ENCODE results near the gene POU6F1. TPM values are rescaled to one million over a fixed set of nuclear protein-coding genes. Genes with fewer than 3 reads are reported as not detected.
"Not testable (repeated sequence)": the region's sequence is repeated elsewhere in the genome, so short reads cannot be mapped to it uniquely, and the experiment has no call there.

The POU6F1 gene
- total RNA-seq, 1 experiment from 2014 or later = 1.0 TPM

DNA sequence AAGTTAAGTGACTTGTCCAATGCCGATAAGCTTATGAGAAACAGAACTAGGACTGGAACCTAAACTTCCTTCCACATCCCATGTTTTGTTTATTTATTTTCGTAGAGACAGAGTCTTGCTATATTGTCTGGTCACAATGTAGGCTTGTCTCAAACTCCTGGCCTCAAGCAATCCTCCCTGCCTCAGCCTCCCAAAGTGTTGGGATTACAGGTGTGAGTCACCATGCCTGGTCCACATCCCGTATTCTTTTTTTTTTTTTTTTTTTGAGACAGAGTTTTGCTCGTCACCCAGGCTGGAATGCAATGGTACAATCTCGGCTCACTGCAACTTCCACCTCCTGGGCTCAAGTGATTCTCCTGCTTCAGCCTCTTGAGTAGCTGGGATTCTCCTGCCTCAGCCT is 9.2 kb upstream of the POU6F1 start:
- DNase-seq (ENCODE audit: low spot score) = not testable (repeated sequence)

DNA sequence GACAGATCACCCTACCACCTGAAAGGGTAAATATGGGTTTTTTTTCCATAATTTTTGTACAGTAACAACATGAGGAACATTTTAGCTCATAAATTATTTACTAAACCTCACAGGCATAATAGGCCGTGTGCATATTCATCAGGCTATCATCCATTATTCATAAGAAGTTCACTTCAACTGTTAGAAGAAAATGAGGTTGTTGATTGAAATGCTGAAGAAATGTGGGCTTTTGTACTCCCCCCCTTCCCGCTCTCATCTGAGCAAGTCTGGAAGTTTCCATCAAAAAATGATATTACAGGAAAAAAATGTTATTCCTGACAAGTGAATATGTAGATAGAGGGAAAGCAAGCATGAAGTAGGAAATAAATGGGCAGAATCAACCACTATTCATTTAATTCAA is 7.9 kb upstream of the POU6F1 start:
- DNase-seq (ENCODE audit: low spot score) = no peak

DNA sequence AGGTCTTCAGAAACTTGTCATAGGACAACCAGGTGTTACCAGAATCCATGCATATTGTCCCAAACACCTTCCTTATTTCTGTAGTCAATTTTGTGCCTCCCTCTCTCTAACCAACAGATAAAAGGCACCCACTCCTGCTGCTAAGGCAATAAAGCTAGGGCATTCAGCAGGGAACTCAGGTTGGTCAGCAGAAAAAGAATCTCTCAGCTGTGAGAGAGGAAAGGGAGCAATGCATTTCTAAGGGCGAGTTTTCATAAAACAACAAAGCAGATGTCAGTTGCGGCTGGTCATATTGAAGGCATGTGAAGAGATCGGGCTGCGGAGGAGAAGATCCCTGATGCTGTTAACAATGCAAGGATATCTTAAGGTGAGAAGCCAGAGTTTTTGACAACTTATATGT is 7.4 kb upstream of the POU6F1 start:
- DNase-seq (ENCODE audit: low spot score) = no peak

DNA sequence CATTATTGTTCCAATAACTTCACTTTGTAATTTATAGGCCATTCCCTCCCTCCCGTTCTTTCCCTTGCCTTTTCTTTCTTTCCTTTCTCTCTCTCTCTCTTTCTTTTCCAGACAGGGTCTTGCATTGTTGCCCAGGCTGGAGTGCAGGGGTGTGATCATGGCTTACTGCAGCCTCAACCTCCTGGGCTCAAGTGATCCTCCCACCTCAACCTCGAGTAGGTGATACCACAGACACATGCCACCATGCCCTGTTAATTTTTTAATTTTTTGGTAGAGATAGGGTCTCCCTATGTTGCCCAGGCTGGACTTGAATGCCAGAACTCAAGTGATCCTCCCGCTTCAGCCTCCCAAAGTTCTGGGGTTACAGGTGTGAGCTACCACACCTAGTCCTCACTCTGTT is 6.8 kb upstream of the POU6F1 start:
- no peak for DNase-seq (ENCODE audit: low spot score)

DNA sequence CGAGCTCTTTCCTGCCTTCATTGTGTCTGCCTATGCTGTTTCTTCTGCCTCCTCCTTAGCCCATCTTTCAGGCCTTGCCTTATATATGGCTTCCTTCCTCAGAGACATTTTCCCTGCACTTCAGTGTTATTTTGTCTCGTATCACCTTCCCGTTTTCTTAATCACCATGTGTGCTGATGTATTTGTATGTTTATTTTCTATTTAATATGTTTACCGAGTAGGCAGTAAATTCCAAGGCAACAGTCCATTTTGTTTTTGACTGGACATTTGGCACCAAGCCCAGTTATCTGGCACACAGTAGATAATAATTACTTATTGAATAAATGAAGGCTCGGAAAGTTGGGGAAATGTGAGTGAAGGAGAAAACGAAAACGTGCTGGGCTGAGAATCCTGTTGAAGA is 4.6 kb upstream of the POU6F1 start:
- no peak for DNase-seq (ENCODE audit: low spot score)

DNA sequence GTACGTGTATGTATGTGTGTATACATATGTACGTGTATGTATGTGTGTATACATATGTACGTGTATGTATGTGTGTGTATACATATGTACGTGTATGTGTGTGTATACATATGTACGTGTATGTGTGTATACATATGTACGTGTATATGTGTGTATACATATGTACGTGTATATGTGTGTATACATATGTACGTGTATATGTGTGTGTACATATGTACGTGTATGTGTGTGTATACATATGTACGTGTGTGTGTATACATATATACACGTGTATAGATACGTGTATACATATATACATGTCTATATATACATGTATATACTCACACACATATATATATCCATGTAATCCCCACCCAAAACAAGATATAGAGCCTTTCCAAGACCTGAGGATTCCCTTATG is 2.0 kb upstream of the POU6F1 start:
- not testable (repeated sequence) for DNase-seq (ENCODE audit: low spot score)

DNA sequence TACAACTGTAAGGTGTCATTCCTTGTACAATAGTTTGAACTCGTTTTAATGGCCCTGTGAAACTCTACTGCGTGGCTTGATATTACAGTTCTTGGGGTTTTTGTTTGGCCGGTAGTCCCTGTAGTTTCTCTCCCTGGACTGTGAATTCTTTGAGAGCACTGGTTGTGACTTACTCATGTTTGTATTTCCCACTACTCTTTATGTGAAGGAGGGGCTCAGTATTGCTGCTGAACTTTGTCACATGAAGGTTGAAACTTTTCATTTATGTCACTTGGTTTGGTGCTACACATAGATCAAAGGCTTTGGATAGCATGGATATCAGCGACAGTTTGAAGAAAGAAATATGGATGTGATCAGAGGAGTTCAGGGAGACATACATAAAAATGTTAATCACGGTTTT is 1.5 kb upstream of the POU6F1 start:
- DNase-seq (ENCODE audit: low spot score) = no peak

DNA sequence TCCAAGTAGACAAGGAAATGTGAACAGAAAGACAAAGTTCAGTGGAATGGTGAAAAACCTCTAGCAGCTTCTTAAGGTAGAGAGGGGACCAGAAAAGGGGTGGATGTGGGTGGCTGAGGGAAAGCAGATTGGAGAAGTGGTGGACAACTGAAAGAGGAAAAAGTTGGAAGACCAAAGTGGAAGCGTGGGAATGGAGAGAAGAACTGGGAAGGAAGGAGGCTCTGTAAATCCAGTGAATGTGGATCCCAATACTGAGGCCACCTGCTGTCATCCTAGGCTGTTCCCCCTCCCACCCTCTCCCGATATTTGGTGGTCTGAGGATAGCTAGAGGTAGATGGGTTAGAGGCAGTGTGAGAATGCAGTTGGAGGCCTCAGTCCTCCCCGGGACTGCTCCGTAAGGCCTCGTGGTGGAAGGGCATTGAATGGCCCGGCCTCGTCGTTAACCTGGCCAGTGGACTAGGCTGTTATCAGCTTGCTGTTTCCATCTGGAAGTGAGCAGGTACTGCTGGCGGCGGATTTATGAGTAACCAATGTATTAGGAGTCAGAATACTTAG is 822 bp upstream of the POU6F1 start:
- DNase-seq (ENCODE audit: low spot score) = no peak

DNA sequence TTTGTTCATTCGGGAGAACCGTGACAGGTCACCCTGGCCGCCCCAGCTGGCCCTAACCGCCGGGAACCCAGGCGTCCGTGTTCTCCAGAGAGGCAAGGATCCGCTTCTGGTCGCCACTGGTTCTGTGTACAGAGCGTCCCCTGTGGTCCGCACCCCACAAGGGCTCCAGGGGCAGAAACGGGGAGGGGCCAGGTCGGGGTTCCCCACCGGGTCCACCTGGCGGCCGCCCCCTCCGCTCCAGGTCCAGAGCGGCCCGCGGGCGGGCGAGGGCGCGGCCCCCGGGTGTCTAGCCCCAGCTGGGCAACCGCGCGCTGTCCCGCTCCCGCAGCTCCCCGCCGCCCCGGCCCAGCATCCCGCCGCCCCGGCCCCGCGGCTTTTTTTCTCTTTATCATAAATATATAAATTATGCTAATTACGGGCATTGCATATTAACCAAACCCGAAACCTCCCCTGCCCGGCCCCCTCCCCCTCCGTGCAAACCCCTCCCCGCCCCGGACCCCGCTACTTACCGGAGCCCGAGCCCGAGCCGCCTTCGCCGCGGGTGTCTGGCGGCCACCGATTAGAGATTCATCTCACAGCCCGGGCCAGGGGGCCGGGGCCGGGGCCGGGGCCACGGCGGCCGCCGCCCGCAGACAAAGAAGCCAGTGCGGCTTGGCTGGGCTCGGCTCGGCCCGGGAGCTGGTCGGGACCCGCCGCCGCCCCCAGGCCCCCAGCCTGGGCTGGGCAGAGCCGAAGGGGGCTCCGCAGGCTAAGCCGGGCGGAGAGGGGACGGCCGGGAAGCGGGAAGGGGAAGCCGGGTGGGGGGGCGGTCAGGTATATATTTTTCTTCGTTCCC is 512 bp downstream of the POU6F1 start:
- no peak for DNase-seq (ENCODE audit: low spot score)

DNA sequence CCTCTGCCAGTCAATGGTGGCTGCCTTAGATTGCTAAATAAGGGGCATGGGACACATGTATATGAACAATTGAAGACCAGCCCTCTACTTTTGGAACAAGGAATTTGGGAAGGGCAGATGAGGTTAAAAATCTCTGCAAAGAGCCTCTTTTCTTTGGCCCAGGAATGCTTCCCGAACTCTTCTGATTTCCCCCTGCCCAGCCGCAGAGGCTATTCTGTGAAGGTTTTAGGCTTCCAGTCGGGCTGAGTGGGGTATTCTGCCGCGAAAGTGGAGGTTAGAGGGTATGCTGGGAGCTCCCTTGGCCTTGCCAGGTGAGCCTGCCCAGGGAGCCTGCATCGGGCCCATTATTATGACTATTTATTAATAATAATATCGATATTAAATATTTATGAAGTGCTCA is 1.2 kb downstream of the POU6F1 start:
- no peak for DNase-seq (ENCODE audit: low spot score)

DNA sequence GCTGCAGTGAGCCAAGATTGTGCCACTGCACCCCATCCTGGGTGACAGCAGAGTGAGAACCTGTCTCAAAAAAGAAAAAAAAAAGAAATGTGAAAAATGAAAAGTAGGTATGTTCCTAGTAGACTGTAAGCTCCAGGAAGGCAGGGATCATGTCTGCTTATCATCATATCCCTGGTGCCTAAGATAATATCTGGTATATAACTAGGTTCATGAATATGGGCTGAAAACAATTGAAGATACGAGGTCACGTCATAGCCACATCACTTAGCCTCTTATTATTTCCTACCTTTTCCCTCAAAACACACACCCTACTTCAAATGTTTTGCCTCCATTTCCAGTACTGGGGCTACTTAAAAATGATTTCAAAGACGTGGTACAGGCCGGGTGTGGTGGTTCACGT is 3.0 kb downstream of the POU6F1 start:
- DNase-seq (ENCODE audit: low spot score) = no peak

DNA sequence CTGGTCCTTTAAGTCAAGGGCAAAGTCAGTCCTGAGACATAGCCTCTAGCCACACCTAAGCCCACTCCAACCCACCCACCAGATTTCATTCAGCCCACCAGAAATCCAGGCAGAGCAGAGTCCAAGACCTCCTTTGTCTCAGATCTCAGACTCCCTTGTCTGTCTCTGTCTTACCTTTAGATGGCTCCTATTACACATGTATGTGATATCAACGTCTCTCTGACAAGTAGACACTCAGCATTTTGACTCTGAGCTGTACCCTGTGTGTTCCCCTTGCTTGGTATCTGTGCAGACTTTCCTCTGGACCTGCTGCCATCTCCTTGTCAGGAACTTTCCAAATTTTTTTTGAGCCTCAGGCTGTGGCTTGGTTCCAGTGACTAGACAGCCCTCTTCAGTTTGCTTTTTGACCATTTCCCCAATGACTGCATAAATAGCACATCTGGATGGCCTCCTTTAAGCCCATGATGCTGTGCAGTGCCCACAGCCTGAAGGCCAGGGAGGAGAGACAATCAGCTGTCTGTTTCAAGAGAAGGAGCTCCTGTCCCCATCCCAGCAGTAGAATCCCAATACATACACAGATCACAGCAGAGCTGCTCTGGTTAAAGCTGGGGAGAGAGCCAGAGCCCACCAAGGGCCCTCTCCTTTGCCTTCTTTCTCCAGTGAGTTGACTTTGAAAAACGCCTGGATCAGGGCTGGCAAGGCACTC is 7.0 kb downstream of the POU6F1 start:
- DNase-seq (ENCODE audit: low spot score) = no peak

DNA sequence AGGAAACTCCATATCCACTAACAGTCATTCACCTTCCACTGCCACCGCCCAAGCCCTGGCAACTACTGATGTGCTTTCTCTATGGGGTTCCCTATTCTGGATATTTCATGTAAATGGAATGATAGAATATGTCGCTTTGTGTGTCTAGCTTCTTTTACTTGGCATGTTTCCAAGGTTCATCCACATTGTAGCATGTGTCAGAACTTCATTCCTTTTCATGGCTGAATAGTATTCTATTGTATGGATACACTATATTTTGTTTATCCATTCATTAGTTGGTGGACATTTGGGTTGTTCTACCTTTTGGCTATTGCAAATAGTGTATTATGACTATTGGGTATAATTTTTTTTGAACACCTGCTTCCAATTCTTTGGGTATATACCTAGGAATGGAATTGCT is 8.6 kb downstream of the POU6F1 start:
- no peak for DNase-seq (ENCODE audit: low spot score)

DNA sequence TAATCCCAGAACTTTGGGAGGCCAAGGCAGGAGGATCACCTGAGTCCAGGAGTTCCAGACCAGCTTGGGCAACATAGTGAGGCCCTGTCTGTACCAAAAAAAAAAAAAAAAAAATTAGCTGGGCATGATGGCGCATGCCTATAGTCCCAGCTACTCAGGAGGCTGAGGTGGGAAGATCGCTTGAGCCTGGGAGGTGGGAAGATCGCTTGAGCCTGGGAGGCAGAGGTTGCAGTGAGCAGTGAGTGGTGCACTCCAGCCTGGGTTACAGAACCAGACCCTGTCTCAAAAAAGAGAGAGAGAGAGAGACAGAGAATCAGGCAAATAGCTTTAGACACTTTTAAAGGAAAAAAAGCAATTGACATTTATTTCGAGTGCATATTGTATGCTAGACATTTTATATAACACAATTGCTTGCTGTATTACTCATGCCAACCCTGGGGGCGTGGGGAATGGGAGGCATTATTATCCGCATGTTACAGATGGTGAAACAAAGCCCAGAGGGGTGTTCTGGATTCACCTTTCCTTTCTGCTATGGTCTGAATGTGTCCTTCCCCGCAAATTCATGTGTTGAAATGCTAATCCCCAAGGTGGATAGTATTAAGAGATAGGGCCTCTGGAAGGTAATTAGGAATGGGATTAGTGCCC is 9.7 kb downstream of the POU6F1 start:
- DNase-seq (ENCODE audit: low spot score) = no peak

DNA sequence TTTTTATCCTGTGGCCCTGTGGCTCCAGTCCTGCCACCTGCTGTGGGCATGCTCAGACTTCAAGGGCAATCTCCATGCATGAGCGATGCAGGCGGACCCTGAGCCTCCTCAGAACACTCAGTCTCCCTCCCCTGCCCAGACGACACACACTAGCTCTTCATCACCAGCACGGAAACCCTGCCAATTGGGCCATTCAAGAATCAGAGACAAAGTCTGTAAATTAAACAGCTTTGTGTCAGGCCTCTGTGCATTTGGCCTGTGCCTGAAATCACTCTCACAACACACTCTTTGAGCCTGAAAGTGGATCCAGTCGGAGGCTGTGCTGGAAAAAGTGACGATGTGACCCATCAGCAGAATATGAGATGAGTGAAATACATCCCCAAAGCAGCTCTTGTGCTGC is 12.5 kb downstream of the POU6F1 start:
- no peak for DNase-seq (ENCODE audit: low spot score)

DNA sequence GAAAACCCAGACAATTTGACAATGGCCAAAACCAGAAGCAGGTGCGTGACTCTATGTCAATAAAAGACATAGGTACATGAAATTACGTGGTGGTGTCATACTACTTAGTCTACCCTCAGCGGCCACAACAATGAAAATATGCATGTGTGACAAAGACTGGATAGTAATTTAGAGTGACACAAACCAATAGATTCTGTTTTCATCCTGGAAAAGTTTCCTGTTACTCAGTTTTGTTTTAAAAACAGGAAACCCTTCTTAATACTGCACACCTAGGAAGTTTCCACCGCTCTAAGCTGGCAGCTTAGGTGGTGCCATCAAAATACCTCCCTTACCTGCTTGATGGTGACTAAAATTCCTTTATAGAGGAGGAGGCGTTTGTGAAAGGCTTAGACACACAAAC is 15.1 kb downstream of the POU6F1 start:
- DNase-seq (ENCODE audit: low spot score) = no peak

DNA sequence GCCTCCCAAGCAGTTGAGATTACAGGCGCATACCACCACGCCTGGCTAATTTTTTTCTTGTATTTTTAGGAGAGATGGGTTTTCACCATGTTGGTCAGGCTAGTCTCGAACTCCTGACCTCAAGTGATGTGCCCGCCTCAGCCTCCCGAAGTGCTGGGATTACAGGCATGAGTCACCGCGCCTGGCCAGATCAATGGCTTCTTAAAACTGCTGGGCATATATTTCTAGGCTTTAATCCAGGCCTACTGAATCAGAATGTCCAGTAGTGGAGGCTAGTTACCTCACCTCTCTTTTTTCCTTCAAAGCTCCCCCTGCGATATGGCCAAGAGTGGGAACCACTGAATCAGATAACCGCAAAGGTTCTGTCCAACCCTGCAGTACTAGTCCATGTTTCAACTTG is 17.1 kb downstream of the POU6F1 start:
- DNase-seq (ENCODE audit: low spot score) = no peak

DNA sequence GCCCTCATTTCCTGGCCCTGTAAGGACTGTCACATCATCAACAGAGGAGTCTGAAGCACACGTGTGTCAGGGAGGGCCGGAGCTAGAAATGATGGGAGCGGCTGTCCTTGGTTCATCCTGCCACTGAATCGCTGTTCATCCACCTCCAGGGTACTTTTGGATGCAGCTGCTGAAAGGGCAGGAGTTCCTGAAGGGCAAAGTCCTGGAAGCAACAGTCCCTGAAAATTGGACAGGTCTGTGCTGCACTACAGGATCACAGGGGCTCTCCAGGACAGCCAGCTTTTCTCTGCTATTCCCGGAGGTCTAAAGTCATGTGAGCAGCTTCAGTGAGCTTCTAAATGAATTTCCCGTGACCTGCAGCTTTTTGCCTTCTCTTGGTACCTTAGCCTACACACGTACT is 17.7 kb downstream of the POU6F1 start:
- no peak for DNase-seq (ENCODE audit: low spot score)

DNA sequence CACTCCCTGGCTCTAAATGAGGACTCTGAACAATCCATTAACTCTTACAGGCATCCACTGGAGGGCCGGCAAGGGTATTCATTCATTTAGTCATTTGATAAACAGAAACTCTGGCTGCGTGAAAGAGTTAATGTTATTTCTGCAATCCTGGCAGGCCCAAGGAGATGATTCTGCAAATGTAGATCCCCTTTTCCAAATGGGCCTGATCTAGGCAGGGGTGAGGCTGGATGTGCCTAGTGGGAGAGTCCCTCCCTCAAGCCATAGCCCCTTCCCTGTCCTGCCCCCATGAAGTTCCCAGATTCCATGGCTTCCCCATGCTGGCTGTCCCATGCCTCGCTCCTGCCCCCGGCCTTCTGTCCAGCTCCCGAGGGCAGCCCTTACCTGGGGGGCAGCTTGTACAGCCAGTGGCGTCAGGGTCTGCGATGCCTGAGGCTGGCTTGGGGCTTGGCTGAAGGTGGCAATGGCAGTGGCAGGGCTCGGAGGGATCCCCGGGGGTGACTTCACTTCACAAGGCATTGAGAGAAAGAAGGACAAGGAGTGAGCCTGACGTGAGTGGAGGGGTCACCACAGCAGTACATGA is 18.4 kb downstream of the POU6F1 start:
- no peak for DNase-seq (ENCODE audit: low spot score)

DNA sequence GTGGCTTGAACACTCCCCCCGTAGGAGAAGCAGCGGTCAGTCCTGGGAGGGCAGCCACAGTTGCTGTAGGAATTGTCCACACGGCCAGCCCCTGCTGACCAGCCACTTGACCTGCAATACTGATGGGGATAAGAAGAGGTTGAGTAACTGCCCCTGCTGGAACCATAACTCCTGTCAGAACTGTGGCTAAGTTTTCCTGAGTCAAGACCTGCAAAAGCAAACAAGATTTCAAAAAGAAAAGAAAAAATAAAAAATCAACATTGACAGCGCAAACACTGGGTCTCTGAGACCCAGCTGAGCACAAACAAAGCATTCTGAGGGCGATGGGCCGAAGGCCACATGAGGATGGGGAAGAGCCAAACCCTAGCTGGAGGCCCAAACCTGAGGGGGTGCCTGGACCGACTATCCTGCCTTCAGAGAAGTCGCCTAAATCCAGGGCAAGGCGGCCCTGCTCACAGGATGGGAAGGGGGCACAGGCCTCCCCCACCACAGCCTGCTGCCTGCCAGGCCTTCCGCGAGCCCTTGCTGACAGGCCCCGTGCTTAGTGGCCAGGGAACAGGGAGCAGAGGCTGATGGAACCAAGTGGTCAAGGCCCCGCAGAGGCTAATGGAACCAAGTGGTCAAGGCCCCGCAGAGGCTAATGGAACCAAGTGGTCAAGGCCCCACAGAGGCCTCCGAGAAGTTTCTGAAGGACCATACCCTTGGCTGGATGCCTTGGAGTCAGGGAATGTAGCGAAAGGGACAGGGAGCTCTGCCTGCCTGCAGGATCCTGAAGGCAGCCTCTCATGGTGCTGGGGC is 19.1 kb downstream of the POU6F1 start:
- DNase-seq (ENCODE audit: low spot score) = no peak
